DND-41 (cell line): ENCODE measurements around the gene PPARA.

Experiments
- ATAC-seq: fragments of 200-7000 bp; cut with Tn5 transposase; 3 replicates; pipeline ENCODE4 v1.9.1; 2021; ENCODE audit warnings: low read depth; ENCODE audit not compliant: insufficient read depth
- DNase-seq: peaks from one replicate; pipeline ENCODE4 v3.0.0-alpha.2; 2020
- H2AFZ ChIP-seq: 2 replicates; pipeline ENCODE4 v1.6.0; 2012; ENCODE audit warnings: low read depth, low read length
- H3K27ac ChIP-seq: 2 replicates; pipeline ENCODE4 v1.5.1; 2012; ENCODE audit warnings: low read length, inconsistent platforms
- H3K27me3 ChIP-seq: fragments of 200-600 bp; sonication (generic); 2 replicates; pipeline ENCODE4 v1.6.0; 2012; ENCODE audit warnings: low read length, mild to moderate bottlenecking, inconsistent platforms; ENCODE audit not compliant: insufficient read depth, poor library complexity
- H3K36me3 ChIP-seq: 2 replicates; pipeline ENCODE4 v1.5.1; 2012; ENCODE audit warnings: low read length, inconsistent platforms; ENCODE audit not compliant: insufficient read depth
- H3K4me1 ChIP-seq: 2 replicates; pipeline ENCODE4 v1.5.1; 2012; ENCODE audit warnings: mild to moderate bottlenecking, low read length; ENCODE audit not compliant: insufficient read depth
- H3K4me2 ChIP-seq: 2 replicates; pipeline ENCODE4 v1.6.0; 2012; ENCODE audit warnings: mild to moderate bottlenecking, moderate library complexity, low read length, inconsistent platforms; ENCODE audit not compliant: insufficient read depth
- H3K4me3 ChIP-seq, 2 experiments: fragments of 200-600 bp in 1 of 2; shearing (Covaris generic) in 1 of 2; 2 replicates each; pipeline ENCODE4 v1.5.1; 2012 to 2016; ENCODE audit warnings: inconsistent platforms in 2 of 2, low read length in 2 of 2, mild to moderate bottlenecking in 2 of 2, low read depth in 1 of 2, moderate library complexity in 1 of 2
- H3K79me2 ChIP-seq: 2 replicates; pipeline ENCODE4 v1.6.0; 2012; ENCODE audit warnings: low read length, inconsistent platforms; ENCODE audit not compliant: insufficient read depth
- H3K9ac ChIP-seq: 2 replicates; pipeline ENCODE4 v1.6.0; 2012; ENCODE audit warnings: low read depth, mild to moderate bottlenecking, inconsistent platforms, low read length, moderate library complexity
- H3K9me3 ChIP-seq: 2 replicates; pipeline ENCODE4 v1.5.1; 2012; ENCODE audit warnings: low read length, moderate library complexity, mild to moderate bottlenecking, inconsistent platforms; ENCODE audit not compliant: insufficient read depth, severe bottlenecking
- H4K20me1 ChIP-seq: 2 replicates; pipeline ENCODE4 v1.6.0; 2012; ENCODE audit warnings: low read length; ENCODE audit not compliant: insufficient read depth
- CTCF ChIP-seq: IDR thresholded peaks from 2 replicates; pipeline ENCODE4 v1.5.1; 2012; ENCODE audit warnings: borderline replicate concordance, low read length, moderate library complexity, mild to moderate bottlenecking; ENCODE audit not compliant: poor library complexity, severe bottlenecking; ENCODE audit errors: extremely low read depth
- EZH2 ChIP-seq: IDR thresholded peaks from 3 replicates; pipeline ENCODE4 v1.6.1; 2012; ENCODE audit warnings: borderline replicate concordance, low read depth, mild to moderate bottlenecking, moderate library complexity, low read length, inconsistent platforms; ENCODE audit not compliant: severe bottlenecking

PPARA gene

DNA sequence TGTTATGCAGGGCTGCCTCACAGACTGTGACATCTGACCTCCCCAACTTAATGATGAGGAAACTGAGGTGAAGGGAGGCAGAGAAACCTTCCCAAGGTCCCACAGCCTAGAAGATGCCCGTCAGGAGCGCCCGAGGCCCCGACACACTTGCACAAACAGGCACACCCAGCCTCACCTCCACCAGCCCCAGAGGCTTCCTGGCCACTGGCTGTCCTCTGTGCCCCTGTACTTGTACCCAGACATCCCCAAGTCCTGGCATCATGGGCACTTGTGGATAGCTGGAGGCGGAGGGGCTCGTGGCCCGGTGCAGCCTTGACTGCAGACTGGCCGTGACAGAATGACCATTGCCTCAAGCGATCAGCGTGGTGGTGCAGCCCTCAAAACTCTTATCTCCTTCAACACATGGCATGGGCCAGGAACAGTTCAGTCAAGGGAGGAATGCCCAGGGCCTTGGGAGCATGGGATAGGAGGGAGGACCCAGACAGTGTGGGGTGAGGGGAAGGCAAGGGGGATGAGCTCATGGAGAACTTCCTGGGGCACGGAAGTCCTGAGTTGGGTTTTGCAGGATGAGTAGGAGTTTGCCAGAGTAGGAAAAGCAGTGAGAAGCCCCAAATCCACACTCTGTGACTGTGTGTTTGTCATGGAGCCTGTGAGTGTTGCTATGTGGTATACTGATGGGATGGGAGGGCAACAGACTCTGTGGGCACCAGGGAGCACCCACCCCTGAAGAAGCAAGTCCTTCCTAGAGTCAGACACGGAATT lies 25.8 kb upstream of the PPARA start:
- DNase-seq (no peak), ATAC-seq (no peak)
- H3K27me3 ChIP-seq: no peaks in the 10 kb centered on the region
- TF ChIP-seq CTCF: no peak
- no peak for TF ChIP-seq EZH2
- H4K20me1 ChIP-seq: no peaks in the 10 kb centered on the region
- no peaks in the 10 kb centered on the region for H3K36me3 ChIP-seq
- H3K4me1 ChIP-seq: peaks cover 12% of the 10 kb centered on the region
- no peak overlapping the region for H3K4me2 ChIP-seq
- H3K9me3 ChIP-seq: no peaks in the 10 kb centered on the region
- no peak overlapping the region for H3K27ac ChIP-seq
- no peak overlapping the region for H2AFZ ChIP-seq
- H3K9ac ChIP-seq: no peak overlapping the region
- no peaks in the 10 kb centered on the region for H3K79me2 ChIP-seq
- H3K4me3 ChIP-seq: no peak overlapping the region

DNA sequence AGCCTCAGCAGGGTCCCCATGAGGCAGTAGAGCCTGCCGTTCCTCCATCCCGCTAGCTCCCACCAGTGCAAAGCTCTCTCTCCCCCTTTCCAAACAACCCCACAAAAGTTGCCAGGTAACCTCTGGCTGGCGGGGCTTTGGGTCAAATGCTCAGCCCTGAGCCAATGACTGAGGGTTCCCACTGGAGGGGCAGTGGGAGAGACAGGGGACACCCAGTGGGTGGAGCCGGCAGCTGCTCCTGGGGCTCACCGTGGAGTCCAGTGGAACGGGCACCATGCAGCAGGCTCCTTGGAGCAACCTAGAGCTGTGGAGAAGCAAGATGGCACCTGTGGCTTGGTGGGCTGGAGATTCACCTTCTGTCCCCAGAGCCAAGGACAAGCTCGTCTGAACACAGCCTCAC lies 25.0 kb upstream of the PPARA start:
- Histone ChIP-seq H3K79me2 (no peaks in the 10 kb centered on the region), H3K4me2 (no peak overlapping the region), H3K27ac (no peak overlapping the region), H4K20me1 (no peaks in the 10 kb centered on the region), H3K27me3 (no peaks in the 10 kb centered on the region), H3K9me3 (no peaks in the 10 kb centered on the region), H3K4me3 (no peak overlapping the region), H3K9ac (no peak overlapping the region), H3K4me1 (peaks cover 12% of the 10 kb centered on the region), H2AFZ (no peak overlapping the region), H3K36me3 (no peaks in the 10 kb centered on the region)
- ATAC-seq (no peak), DNase-seq (no peak)
- TF ChIP-seq EZH2: no peak
- no peak for TF ChIP-seq CTCF

DNA sequence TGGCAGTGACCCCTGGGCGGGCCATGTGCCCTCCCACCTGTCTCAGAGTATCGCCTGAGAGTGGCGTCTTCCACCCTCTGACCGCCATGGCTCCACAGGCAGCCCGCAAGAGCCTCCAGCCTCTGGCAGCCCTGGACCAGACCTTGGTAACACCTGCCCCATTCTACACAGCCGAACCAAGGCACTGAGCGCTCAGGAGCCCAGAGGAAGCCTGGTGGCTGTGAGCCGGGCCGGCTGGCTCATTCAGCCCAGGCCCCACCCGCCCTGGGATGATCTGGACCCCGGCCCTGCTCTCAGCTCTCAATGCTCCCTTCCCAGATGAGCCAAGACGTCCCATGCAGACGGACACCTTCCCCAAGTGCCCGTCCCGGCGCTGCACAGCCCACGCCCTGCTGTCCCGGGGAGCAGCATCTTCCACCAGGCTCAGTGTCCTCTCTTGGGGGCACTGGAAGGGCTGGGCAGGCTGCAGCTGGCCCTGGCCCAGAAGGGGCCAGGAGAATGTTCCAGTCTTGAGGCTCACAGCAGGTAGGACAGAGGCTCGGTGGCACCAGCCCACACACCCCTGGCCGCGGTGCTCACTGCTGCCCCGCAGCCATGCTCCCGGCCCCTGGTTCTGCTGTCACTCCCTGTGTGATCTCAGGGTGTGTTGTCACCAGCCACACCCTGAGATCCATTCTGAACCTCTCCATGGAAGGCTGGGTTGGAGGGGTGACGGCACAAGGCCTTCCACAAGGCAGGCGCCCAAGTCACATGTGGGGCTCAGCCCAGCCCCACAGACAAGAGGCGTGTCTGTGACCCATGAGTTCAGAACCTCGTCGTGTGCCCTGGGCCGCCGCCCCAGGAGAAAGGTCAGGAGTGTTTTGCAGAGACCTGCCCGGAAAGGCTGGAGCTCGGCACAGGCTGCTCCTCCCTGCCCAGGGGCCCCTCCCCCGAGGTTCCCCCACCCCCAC lies 24.2 kb upstream of the PPARA start:
- no peaks in the 10 kb centered on the region for H3K27me3 ChIP-seq
- no peak for ATAC-seq
- no peak for DNase-seq
- no peaks in the 10 kb centered on the region for H3K79me2 ChIP-seq
- TF ChIP-seq CTCF (no peak), EZH2 (no peak)
- peaks cover 12% of the 10 kb centered on the region for H3K4me1 ChIP-seq
- H2AFZ ChIP-seq: no peak overlapping the region
- H3K4me2 ChIP-seq: no peak overlapping the region
- no peaks in the 10 kb centered on the region for H3K36me3 ChIP-seq
- H3K9ac ChIP-seq: no peak overlapping the region
- no peak overlapping the region for H3K4me3 ChIP-seq
- no peaks in the 10 kb centered on the region for H3K9me3 ChIP-seq
- no peak overlapping the region for H3K27ac ChIP-seq
- no peaks in the 10 kb centered on the region for H4K20me1 ChIP-seq
